ENCODE results near the gene SNTG2.

SNTG2 gene

GRCh38 chr2:1348789-1349188 is 398.1 kb downstream of the SNTG2 start:
- Histone ChIP-seq H3K36me3 (ENCODE audit: insufficient read depth, low read length) (no peaks in the 10 kb centered on the region), H3K27me3 (ENCODE audit: control insufficient read depth in 1 of 2, insufficient read depth in 2 of 2, low read length in 2 of 2) (no peaks in the 10 kb centered on the region), H3K4me3 (ENCODE audit: low read depth in 1 of 2, low read length in 2 of 2) (no peak overlapping the region), H3K27ac (ENCODE audit: low read depth, low read length) (no peak overlapping the region), H3K9me3 (ENCODE audit: low read length) (no peaks in the 10 kb centered on the region), H3K4me1 (ENCODE audit: insufficient read depth, low read length) (no peaks in the 10 kb centered on the region), H3K9ac (ENCODE audit: low read length) (no peak overlapping the region)

- H3K27me3 ChIP-seq (ENCODE audit: control insufficient read depth in 1 of 2, insufficient read depth in 2 of 2, low read length in 2 of 2) = no peaks in the 10 kb centered on the region
- no peaks in the 10 kb centered on the region for H3K36me3 ChIP-seq (ENCODE audit: insufficient read depth, low read length)
- H3K9ac ChIP-seq (ENCODE audit: low read length) = no peak overlapping the region
- no peak overlapping the region for H3K27ac ChIP-seq (ENCODE audit: low read depth, low read length)
- no peaks in the 10 kb centered on the region for H3K4me1 ChIP-seq (ENCODE audit: insufficient read depth, low read length)
- H3K4me3 ChIP-seq (ENCODE audit: low read depth in 1 of 2, low read length in 2 of 2) = no peak overlapping the region
- H3K9me3 ChIP-seq (ENCODE audit: low read length) = no peaks in the 10 kb centered on the region
Measured at GRCh38 chr2:1350111-1350510, 399.5 kb downstream of the SNTG2 start.

GRCh38 chr2:1353124-1353523 is 402.5 kb downstream of the SNTG2 start:
- H3K4me3 ChIP-seq (ENCODE audit: low read depth in 1 of 2, low read length in 2 of 2) = no peak overlapping the region
- no peaks in the 10 kb centered on the region for H3K27me3 ChIP-seq (ENCODE audit: control insufficient read depth in 1 of 2, insufficient read depth in 2 of 2, low read length in 2 of 2)
- H3K4me1 ChIP-seq (ENCODE audit: insufficient read depth, low read length) = no peaks in the 10 kb centered on the region
- no peaks in the 10 kb centered on the region for H3K9me3 ChIP-seq (ENCODE audit: low read length)
- H3K27ac ChIP-seq (ENCODE audit: low read depth, low read length) = no peak overlapping the region
- H3K9ac ChIP-seq (ENCODE audit: low read length) = no peak overlapping the region
- no peaks in the 10 kb centered on the region for H3K36me3 ChIP-seq (ENCODE audit: insufficient read depth, low read length)

- H3K9me3 ChIP-seq (ENCODE audit: low read length) = no peaks in the 10 kb centered on the region
- H3K4me3 ChIP-seq (ENCODE audit: low read depth in 1 of 2, low read length in 2 of 2) = no peak overlapping the region
- no peak overlapping the region for H3K9ac ChIP-seq (ENCODE audit: low read length)
- H3K4me1 ChIP-seq (ENCODE audit: insufficient read depth, low read length) = no peaks in the 10 kb centered on the region
- H3K27ac ChIP-seq (ENCODE audit: low read depth, low read length) = no peak overlapping the region
- H3K36me3 ChIP-seq (ENCODE audit: insufficient read depth, low read length) = no peaks in the 10 kb centered on the region
- no peaks in the 10 kb centered on the region for H3K27me3 ChIP-seq (ENCODE audit: control insufficient read depth in 1 of 2, insufficient read depth in 2 of 2, low read length in 2 of 2)
Measured at GRCh38 chr2:1353543-1353942, 402.9 kb downstream of the SNTG2 start.

GRCh38 chr2:1360144-1360543 is 409.5 kb downstream of the SNTG2 start:
- Histone ChIP-seq H3K27ac (ENCODE audit: low read depth, low read length) (no peak overlapping the region), H3K36me3 (ENCODE audit: insufficient read depth, low read length) (no peaks in the 10 kb centered on the region), H3K9ac (ENCODE audit: low read length) (no peak overlapping the region), H3K27me3 (ENCODE audit: control insufficient read depth in 1 of 2, insufficient read depth in 2 of 2, low read length in 2 of 2) (no peaks in the 10 kb centered on the region), H3K4me1 (ENCODE audit: insufficient read depth, low read length) (no peaks in the 10 kb centered on the region), H3K9me3 (ENCODE audit: low read length) (no peaks in the 10 kb centered on the region), H3K4me3 (ENCODE audit: low read depth in 1 of 2, low read length in 2 of 2) (no peak overlapping the region)

- Histone ChIP-seq H3K4me1 (ENCODE audit: insufficient read depth, low read length) (no peaks in the 10 kb centered on the region), H3K27ac (ENCODE audit: low read depth, low read length) (no peak overlapping the region), H3K9ac (ENCODE audit: low read length) (no peak overlapping the region), H3K36me3 (ENCODE audit: insufficient read depth, low read length) (no peaks in the 10 kb centered on the region), H3K4me3 (ENCODE audit: low read depth in 1 of 2, low read length in 2 of 2) (no peak overlapping the region), H3K9me3 (ENCODE audit: low read length) (no peaks in the 10 kb centered on the region), H3K27me3 (ENCODE audit: control insufficient read depth in 1 of 2, insufficient read depth in 2 of 2, low read length in 2 of 2) (no peaks in the 10 kb centered on the region)
Measured at GRCh38 chr2:1360557-1361250, 410.1 kb downstream of the SNTG2 start.

- H3K9me3 ChIP-seq (ENCODE audit: low read length) = no peaks in the 10 kb centered on the region
- H3K36me3 ChIP-seq (ENCODE audit: insufficient read depth, low read length) = no peaks in the 10 kb centered on the region
- H3K9ac ChIP-seq (ENCODE audit: low read length) = no peak overlapping the region
- no peak overlapping the region for H3K4me3 ChIP-seq (ENCODE audit: low read depth in 1 of 2, low read length in 2 of 2)
- no peaks in the 10 kb centered on the region for H3K27me3 ChIP-seq (ENCODE audit: control insufficient read depth in 1 of 2, insufficient read depth in 2 of 2, low read length in 2 of 2)
- no peak overlapping the region for H3K27ac ChIP-seq (ENCODE audit: low read depth, low read length)
- no peaks in the 10 kb centered on the region for H3K4me1 ChIP-seq (ENCODE audit: insufficient read depth, low read length)
Measured at GRCh38 chr2:1363367-1363766, 412.7 kb downstream of the SNTG2 start.

GRCh38 chr2:1366546-1367134 is 416.0 kb downstream of the SNTG2 start:
- H3K9ac ChIP-seq (ENCODE audit: low read length) = no peak overlapping the region
- no peak overlapping the region for H3K4me3 ChIP-seq (ENCODE audit: low read depth in 1 of 2, low read length in 2 of 2)
- no peak overlapping the region for H3K27ac ChIP-seq (ENCODE audit: low read depth, low read length)
- no peaks in the 10 kb centered on the region for H3K4me1 ChIP-seq (ENCODE audit: insufficient read depth, low read length)
- no peaks in the 10 kb centered on the region for H3K27me3 ChIP-seq (ENCODE audit: control insufficient read depth in 1 of 2, insufficient read depth in 2 of 2, low read length in 2 of 2)
- H3K36me3 ChIP-seq (ENCODE audit: insufficient read depth, low read length) = no peaks in the 10 kb centered on the region
- H3K9me3 ChIP-seq (ENCODE audit: low read length) = no peaks in the 10 kb centered on the region

GRCh38 chr2:1367601-1368000 is 417.0 kb downstream of the SNTG2 start:
- no peak overlapping the region for H3K27ac ChIP-seq (ENCODE audit: low read depth, low read length)
- H3K36me3 ChIP-seq (ENCODE audit: insufficient read depth, low read length) = no peaks in the 10 kb centered on the region
- no peak overlapping the region for H3K4me3 ChIP-seq (ENCODE audit: low read depth in 1 of 2, low read length in 2 of 2)
- H3K9me3 ChIP-seq (ENCODE audit: low read length) = no peaks in the 10 kb centered on the region
- no peaks in the 10 kb centered on the region for H3K4me1 ChIP-seq (ENCODE audit: insufficient read depth, low read length)
- no peak overlapping the region for H3K9ac ChIP-seq (ENCODE audit: low read length)
- no peaks in the 10 kb centered on the region for H3K27me3 ChIP-seq (ENCODE audit: control insufficient read depth in 1 of 2, insufficient read depth in 2 of 2, low read length in 2 of 2)

- Histone ChIP-seq H3K9me3 (ENCODE audit: low read length) (no peaks in the 10 kb centered on the region), H3K4me1 (ENCODE audit: insufficient read depth, low read length) (no peaks in the 10 kb centered on the region), H3K9ac (ENCODE audit: low read length) (no peak overlapping the region), H3K4me3 (ENCODE audit: low read depth in 1 of 2, low read length in 2 of 2) (no peak overlapping the region), H3K27me3 (ENCODE audit: control insufficient read depth in 1 of 2, insufficient read depth in 2 of 2, low read length in 2 of 2) (no peaks in the 10 kb centered on the region), H3K36me3 (ENCODE audit: insufficient read depth, low read length) (no peaks in the 10 kb centered on the region), H3K27ac (ENCODE audit: low read depth, low read length) (no peak overlapping the region)
Measured at GRCh38 chr2:1369905-1370304, 419.3 kb downstream of the SNTG2 start.

- Histone ChIP-seq H3K36me3 (ENCODE audit: insufficient read depth, low read length) (no peaks in the 10 kb centered on the region), H3K4me3 (ENCODE audit: low read depth in 1 of 2, low read length in 2 of 2) (no peak overlapping the region), H3K9me3 (ENCODE audit: low read length) (no peaks in the 10 kb centered on the region), H3K27ac (ENCODE audit: low read depth, low read length) (no peak overlapping the region), H3K9ac (ENCODE audit: low read length) (no peak overlapping the region), H3K4me1 (ENCODE audit: insufficient read depth, low read length) (no peaks in the 10 kb centered on the region), H3K27me3 (ENCODE audit: control insufficient read depth in 1 of 2, insufficient read depth in 2 of 2, low read length in 2 of 2) (no peaks in the 10 kb centered on the region)
Measured at GRCh38 chr2:1370461-1370860, 419.8 kb downstream of the SNTG2 start.

- Histone ChIP-seq H3K9me3 (ENCODE audit: low read length) (no peaks in the 10 kb centered on the region), H3K4me3 (ENCODE audit: low read depth in 1 of 2, low read length in 2 of 2) (no peak overlapping the region), H3K36me3 (ENCODE audit: insufficient read depth, low read length) (no peaks in the 10 kb centered on the region)
Measured at GRCh38 chr2:1371082-1371481, 420.4 kb downstream of the SNTG2 start.

More at GRCh38 chr2:1371082-1371481, 420.4 kb downstream of the SNTG2 start:
- Histone ChIP-seq H3K27ac (ENCODE audit: low read depth, low read length) (no peak overlapping the region), H3K4me1 (ENCODE audit: insufficient read depth, low read length) (no peaks in the 10 kb centered on the region), H3K27me3 (ENCODE audit: control insufficient read depth in 1 of 2, insufficient read depth in 2 of 2, low read length in 2 of 2) (no peaks in the 10 kb centered on the region), H3K9ac (ENCODE audit: low read length) (no peak overlapping the region)
